OCI-LY7 (cell line): Measurements from ENCODE around the gene KRTAP5-5. TPM values are rescaled to one million over a fixed set of nuclear protein-coding genes. Genes with fewer than 3 reads are reported as not detected.
"Not testable (repeated sequence)": the region's sequence is repeated elsewhere in the genome, so short reads cannot be mapped to it uniquely, and the experiment has no call there.

Experiments used
- BruUV-seq: library from RNA; stranded (reverse); fragments of 400-500 nt; replicated peaks from 2 replicates; lab custom pipeline; 2021; lab: Mats Ljungman, UMichigan
- CTCF ChIA-PET: fragments of 300-600 bp; sonication (Branson Sonifier 250); formaldehyde crosslinking; loops from one replicate; lab custom pipeline; 2022; ENCODE audit warnings: antibody characterized with exemption; ENCODE audit not compliant: unreplicated experiment; lab: Charles Lee
- POLR2A ChIA-PET: fragments of 300-600 bp; sonication (Branson Sonifier 250); formaldehyde crosslinking; loops from one replicate; lab custom pipeline; 2022; ENCODE audit warnings: antibody characterized with exemption; lab: Charles Lee
- DNase-seq: peaks from one replicate; pipeline ENCODE4 v3.0.0-alpha.2; 2015; ENCODE audit warnings: low spot score
- H2AFZ ChIP-seq: fragments of 200-600 bp; sonication (generic), shearing (Covaris generic); 2 replicates; pipeline ENCODE4 v1.6.1; 2014; ENCODE audit warnings: mild to moderate bottlenecking, antibody characterized with exemption, low read length, moderate library complexity
- H3K27ac ChIP-seq: fragments of 200-600 bp; sonication (generic); 2 replicates; pipeline ENCODE4 v1.5.1; 2014; ENCODE audit warnings: mixed run types, low read depth, mild to moderate bottlenecking, moderate library complexity, low read length, inconsistent platforms; ENCODE audit not compliant: poor library complexity, severe bottlenecking
- H3K36me3 ChIP-seq: fragments of 200-600 bp; sonication (generic); 2 replicates; pipeline ENCODE4 v1.6.1; 2014; ENCODE audit warnings: mild to moderate bottlenecking, antibody characterized with exemption, low read length, moderate library complexity, mixed read lengths; ENCODE audit not compliant: insufficient read depth
- H3K4me1 ChIP-seq: fragments of 200-600 bp; sonication (generic); 2 replicates; pipeline ENCODE4 v1.5.1; 2014; ENCODE audit warnings: mild to moderate bottlenecking, low read length; ENCODE audit not compliant: insufficient read depth, poor library complexity, severe bottlenecking
- H3K4me2 ChIP-seq: fragments of 200-600 bp; sonication (generic); 2 replicates; pipeline ENCODE4 v1.6.1; 2014; ENCODE audit warnings: mild to moderate bottlenecking, low read length
- H3K4me3 ChIP-seq: fragments of 200-600 bp; sonication (generic); 2 replicates; pipeline ENCODE4 v1.5.1; 2014; ENCODE audit warnings: mild to moderate bottlenecking, low read depth, low read length; ENCODE audit not compliant: poor library complexity, severe bottlenecking
- H3K79me2 ChIP-seq: fragments of 200-600 bp; sonication (generic); 2 replicates; pipeline ENCODE4 v1.6.1; 2016; ENCODE audit warnings: low read depth, mild to moderate bottlenecking, low read length, moderate library complexity, mixed read lengths; ENCODE audit not compliant: insufficient read depth
- H3K9me2 ChIP-seq: fragments of 200-600 bp; sonication (generic); 2 replicates; pipeline ENCODE4 v1.6.1; 2016; ENCODE audit warnings: mild to moderate bottlenecking, low read length, mixed read lengths; ENCODE audit not compliant: insufficient read depth
- H3K9me3 ChIP-seq: fragments of 200-600 bp; sonication (generic); 2 replicates; pipeline ENCODE4 v1.6.1; 2014; ENCODE audit warnings: mild to moderate bottlenecking, mixed run types, low read length, mixed read lengths
- H4K20me1 ChIP-seq: fragments of 200-600 bp; sonication (generic); 2 replicates; pipeline ENCODE4 v1.6.1; 2014; ENCODE audit warnings: mild to moderate bottlenecking, antibody characterized with exemption, low read length, moderate library complexity, mixed read lengths; ENCODE audit not compliant: insufficient read depth
- CTCF ChIP-seq: fragments of 200-600 bp; sonication (generic); conservative IDR thresholded peaks from 2 replicates; pipeline ENCODE4 v1.5.1; 2014; ENCODE audit warnings: mild to moderate bottlenecking, antibody characterized with exemption, low read length, moderate library complexity, mixed read lengths
- EZH2phosphoT487 ChIP-seq: fragments of 200-600 bp; sonication (generic); IDR thresholded peaks from 2 replicates; pipeline ENCODE4 v1.6.1; 2018; ENCODE audit warnings: low read depth, borderline replicate concordance, mild to moderate bottlenecking, mixed run types, antibody characterized with exemption, low read length, moderate library complexity, mixed read lengths
- intact Hi-C: fragments of 100-400 bp; cut with micrococcal nuclease; formaldehyde crosslinking; loops from one replicate; pipeline ENCODE4 v1.10.0; 2022; ENCODE audit not compliant: unreplicated experiment
- total RNA-seq, 2 experiments: library from RNA; depleted of rRNA in 1 of 2; stranded (reverse); fragments of >200 nt in 1 of 2; shearing (Covaris generic) in 1 of 2; gene quantifications; 2 replicates each; pipeline ENCODE4 v1.2.3, GENCODE V29; 2014 to 2022

The KRTAP5-5 gene
- total RNA-seq, 2 experiments from 2014 or later = not detected

GRCh38 chr11:1645357-1645821, 15.8 kb downstream of the KRTAP5-5 start:
- Histone ChIP-seq H3K27ac (no peak overlapping the region), H3K9me3 (no peaks in the 10 kb centered on the region), H3K36me3 (no peaks in the 10 kb centered on the region), H4K20me1 (no peaks in the 10 kb centered on the region), H3K4me2 (no peak overlapping the region), H3K9me2 (no peaks in the 10 kb centered on the region), H3K4me1 (no peaks in the 10 kb centered on the region), H3K4me3 (no peak overlapping the region), H2AFZ (no peak overlapping the region), H3K79me2 (no peaks in the 10 kb centered on the region)
- CTCF ChIA-PET = no interaction called here
- POLR2A ChIA-PET = no interaction called here
- DNase-seq = no peak
- intact Hi-C loops = no loop called here
- TF ChIP-seq CTCF = no peak
- TF ChIP-seq EZH2phosphoT487 = no peak
- BruUV-seq = no TSS peak

- H3K9me2 ChIP-seq, H3K4me1 ChIP-seq, H4K20me1 ChIP-seq, DNase-seq, H3K4me2 ChIP-seq, intact Hi-C loops, H3K36me3 ChIP-seq, H3K27ac ChIP-seq, H3K4me3 ChIP-seq, BruUV-seq, H3K79me2 ChIP-seq, H3K9me3 ChIP-seq, H2AFZ ChIP-seq: not testable (repeated sequence)
- POLR2A ChIA-PET = interaction anchor here (0.6 kb wide), 1 partner anchor 9 kb away, joined by 3 read pairs; no protein-coding TSS in a partner anchor
- CTCF ChIA-PET = interaction anchor here (0.6 kb wide), 1 partner anchor 846 kb away, joined by 3 read pairs; no protein-coding TSS in a partner anchor
Observed at GRCh38 chr11:1646540-1646939, 17.0 kb downstream of the KRTAP5-5 start.

- H3K9me3 ChIP-seq = no peaks in the 10 kb centered on the region
- no peaks in the 10 kb centered on the region for H3K9me2 ChIP-seq
- no peak overlapping the region for H3K4me3 ChIP-seq
- BruUV-seq = no TSS peak
- no peaks in the 10 kb centered on the region for H3K4me1 ChIP-seq
- H2AFZ ChIP-seq = no peak overlapping the region
- H3K4me2 ChIP-seq = no peak overlapping the region
- intact Hi-C loops = no loop called here
- H4K20me1 ChIP-seq = no peaks in the 10 kb centered on the region
- CTCF ChIA-PET = no interaction called here
- no peak overlapping the region for H3K27ac ChIP-seq
- TF ChIP-seq EZH2phosphoT487 = no peak
- no peak for TF ChIP-seq CTCF
- no peaks in the 10 kb centered on the region for H3K79me2 ChIP-seq
- no peaks in the 10 kb centered on the region for H3K36me3 ChIP-seq
- no peak for DNase-seq
- POLR2A ChIA-PET = interaction anchor here (0.6 kb wide), 1 partner anchor 737 kb away, joined by 4 read pairs; no protein-coding TSS in a partner anchor
Observed at GRCh38 chr11:1647901-1648652, 18.5 kb downstream of the KRTAP5-5 start.
